ENCODE data around the gene DMXL2. TPM values are rescaled to one million over a fixed set of nuclear protein-coding genes. Genes with fewer than 3 reads are reported as not detected.
A peak's percentile ranks its signal among the peaks of the same experiment; 100 is the strongest.

The DMXL2 gene
- total and polyA plus RNA-seq, 2 donors from 2014 or later, result 14.6 to 29.0 TPM

DNA sequence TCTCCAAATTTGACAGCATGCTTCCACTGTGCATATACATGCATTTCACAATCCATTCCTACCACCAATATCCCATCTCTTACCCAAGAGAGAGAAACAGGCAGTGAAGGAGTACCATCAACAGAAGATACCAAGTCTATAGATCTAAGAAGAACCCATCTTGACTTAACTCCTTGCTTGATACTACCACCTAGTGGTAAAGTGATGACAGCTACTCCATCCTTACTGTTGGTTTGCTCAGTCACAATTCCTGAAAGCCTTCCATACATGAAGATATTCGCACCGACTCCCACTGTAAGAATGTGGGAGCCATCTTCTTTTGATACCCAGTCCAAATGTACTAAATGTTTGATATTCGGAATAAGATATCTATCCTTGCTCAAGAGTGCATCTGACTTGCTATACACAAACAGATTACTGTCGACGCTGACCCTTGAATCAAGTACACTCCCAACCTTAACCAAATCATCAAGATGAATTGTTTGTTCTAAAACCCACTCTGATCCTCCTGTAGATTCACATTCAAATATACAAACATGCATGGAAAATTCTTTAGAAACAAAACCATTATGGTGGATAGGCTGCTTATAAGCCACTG, 123.1 kb downstream of the DMXL2 start:
- Histone ChIP-seq H3K36me3 (ENCODE audit: control insufficient read depth in 2 of 3, insufficient read depth in 3 of 3, low read length in 3 of 3) (peaks cover 0 to 6% (median 4%) of the 10 kb centered on the region in 3 donors), H3K27ac (ENCODE audit: low read depth in 2 of 2, low read length in 2 of 2) (no peak overlapping the region), H3K9me3 (ENCODE audit: control insufficient read depth in 2 of 3, insufficient read depth in 1 of 3, low read length in 3 of 3) (no peaks in the 10 kb centered on the region), H3K9ac (ENCODE audit: low read length in 3 of 3) (no peak overlapping the region), H3K4me3 (ENCODE audit: low read length in 3 of 3) (no peak overlapping the region), H3K27me3 (ENCODE audit: control insufficient read depth, insufficient read depth, low read length) (no peaks in the 10 kb centered on the region), H3K4me1 (ENCODE audit: control insufficient read depth in 2 of 3, insufficient read depth in 2 of 3, low read depth in 1 of 3, low read length in 3 of 3) (no peaks in the 10 kb centered on the region)
- FAIRE-seq, result no peak
- DNase-seq, result peak in 1 of 5 donors; percentile 8
- intact Hi-C loops (cut with DNase I), result no loop called here
- TF ChIP-seq, protein P1, sequence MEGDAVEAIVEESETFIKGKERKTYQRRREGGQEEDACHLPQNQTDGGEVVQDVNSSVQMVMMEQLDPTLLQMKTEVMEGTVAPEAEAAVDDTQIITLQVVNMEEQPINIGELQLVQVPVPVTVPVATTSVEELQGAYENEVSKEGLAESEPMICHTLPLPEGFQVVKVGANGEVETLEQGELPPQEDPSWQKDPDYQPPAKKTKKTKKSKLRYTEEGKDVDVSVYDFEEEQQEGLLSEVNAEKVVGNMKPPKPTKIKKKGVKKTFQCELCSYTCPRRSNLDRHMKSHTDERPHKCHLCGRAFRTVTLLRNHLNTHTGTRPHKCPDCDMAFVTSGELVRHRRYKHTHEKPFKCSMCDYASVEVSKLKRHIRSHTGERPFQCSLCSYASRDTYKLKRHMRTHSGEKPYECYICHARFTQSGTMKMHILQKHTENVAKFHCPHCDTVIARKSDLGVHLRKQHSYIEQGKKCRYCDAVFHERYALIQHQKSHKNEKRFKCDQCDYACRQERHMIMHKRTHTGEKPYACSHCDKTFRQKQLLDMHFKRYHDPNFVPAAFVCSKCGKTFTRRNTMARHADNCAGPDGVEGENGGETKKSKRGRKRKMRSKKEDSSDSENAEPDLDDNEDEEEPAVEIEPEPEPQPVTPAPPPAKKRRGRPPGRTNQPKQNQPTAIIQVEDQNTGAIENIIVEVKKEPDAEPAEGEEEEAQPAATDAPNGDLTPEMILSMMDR (IDR thresholded peaks at IDR 0.05; ENCODE audit: borderline replicate concordance, extremely low read depth, insufficient read depth), result peak; percentile 24

DNA sequence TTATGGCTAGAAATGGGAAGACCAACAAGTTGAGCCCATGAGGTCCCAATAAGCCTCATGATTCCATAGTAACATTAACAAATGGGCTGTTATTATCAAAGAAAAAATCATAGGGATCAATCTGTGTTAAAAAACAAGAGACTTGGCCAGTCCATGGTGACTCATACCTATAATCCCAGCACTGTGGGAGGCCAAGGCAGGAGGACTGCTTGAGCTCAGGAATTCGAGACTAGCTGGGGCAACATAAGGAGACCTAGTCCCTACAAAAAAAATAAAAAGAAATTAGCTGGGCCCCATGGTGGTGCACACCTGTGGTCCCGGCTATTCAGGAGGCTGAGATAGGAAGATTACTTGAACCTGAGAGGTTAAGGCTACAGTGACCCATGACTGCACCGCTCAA, 124.8 kb downstream of the DMXL2 start:
- H3K4me1 ChIP-seq (ENCODE audit: control insufficient read depth in 2 of 3, insufficient read depth in 2 of 3, low read depth in 1 of 3, low read length in 3 of 3), result no peaks in the 10 kb centered on the region
- no peak overlapping the region for H3K4me3 ChIP-seq (ENCODE audit: low read length in 3 of 3)
- TF ChIP-seq, protein P1 (IDR thresholded peaks at IDR 0.05; ENCODE audit: borderline replicate concordance, extremely low read depth, insufficient read depth), result no peak
- peaks cover 0 to 6% (median 4%) of the 10 kb centered on the region in 3 donors for H3K36me3 ChIP-seq (ENCODE audit: control insufficient read depth in 2 of 3, insufficient read depth in 3 of 3, low read length in 3 of 3)
- H3K9ac ChIP-seq (ENCODE audit: low read length in 3 of 3), result no peak overlapping the region
- no peak for DNase-seq
- H3K9me3 ChIP-seq (ENCODE audit: control insufficient read depth in 2 of 3, insufficient read depth in 1 of 3, low read length in 3 of 3), result no peaks in the 10 kb centered on the region
- H3K27me3 ChIP-seq (ENCODE audit: control insufficient read depth, insufficient read depth, low read length), result no peaks in the 10 kb centered on the region
- FAIRE-seq, result no peak
- intact Hi-C loops (cut with DNase I), result no loop called here
- H3K27ac ChIP-seq (ENCODE audit: low read depth in 2 of 2, low read length in 2 of 2), result no peak overlapping the region

DNA sequence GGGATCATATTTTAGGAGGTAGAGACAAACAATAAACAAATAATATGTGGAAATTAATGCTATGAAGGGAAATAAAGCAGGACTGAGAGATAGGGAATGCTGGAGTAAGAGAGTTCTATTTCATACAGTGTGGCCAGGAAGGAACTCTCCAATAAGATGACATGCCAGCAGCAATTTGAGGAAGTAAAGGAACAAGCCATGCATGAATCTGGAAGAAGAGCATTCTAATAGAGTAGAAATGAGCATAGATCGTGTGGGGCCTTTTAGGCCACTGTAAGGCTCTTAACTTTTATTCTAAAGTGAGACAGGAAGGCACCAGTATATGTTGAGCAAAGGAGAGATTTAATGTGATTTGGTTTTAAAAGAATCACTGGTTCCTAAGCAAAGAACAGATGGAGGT, 126.3 kb downstream of the DMXL2 start:
- no peak overlapping the region for H3K27ac ChIP-seq (ENCODE audit: low read depth in 2 of 2, low read length in 2 of 2)
- intact Hi-C loops (cut with DNase I), result no loop called here
- TF ChIP-seq, protein P1 (IDR thresholded peaks at IDR 0.05; ENCODE audit: borderline replicate concordance, extremely low read depth, insufficient read depth), result no peak
- H3K27me3 ChIP-seq (ENCODE audit: control insufficient read depth, insufficient read depth, low read length), result no peaks in the 10 kb centered on the region
- H3K4me3 ChIP-seq (ENCODE audit: low read length in 3 of 3), result no peak overlapping the region
- FAIRE-seq (no peak), DNase-seq (no peak)
- H3K4me1 ChIP-seq (ENCODE audit: control insufficient read depth in 2 of 3, insufficient read depth in 2 of 3, low read depth in 1 of 3, low read length in 3 of 3), result no peaks in the 10 kb centered on the region
- H3K9ac ChIP-seq (ENCODE audit: low read length in 3 of 3), result no peak overlapping the region
- peaks cover 0 to 6% (median 4%) of the 10 kb centered on the region in 3 donors for H3K36me3 ChIP-seq (ENCODE audit: control insufficient read depth in 2 of 3, insufficient read depth in 3 of 3, low read length in 3 of 3)
- no peaks in the 10 kb centered on the region for H3K9me3 ChIP-seq (ENCODE audit: control insufficient read depth in 2 of 3, insufficient read depth in 1 of 3, low read length in 3 of 3)
